ENCODE results near the gene SGPP2. TPM values are rescaled to one million over a fixed set of nuclear protein-coding genes. Genes with fewer than 3 reads are reported as not detected.

Gene SGPP2
- total and polyA plus RNA-seq, 9 donors: 0.22 to 18.5 (median 1.9) TPM; not detected in 1

DNA sequence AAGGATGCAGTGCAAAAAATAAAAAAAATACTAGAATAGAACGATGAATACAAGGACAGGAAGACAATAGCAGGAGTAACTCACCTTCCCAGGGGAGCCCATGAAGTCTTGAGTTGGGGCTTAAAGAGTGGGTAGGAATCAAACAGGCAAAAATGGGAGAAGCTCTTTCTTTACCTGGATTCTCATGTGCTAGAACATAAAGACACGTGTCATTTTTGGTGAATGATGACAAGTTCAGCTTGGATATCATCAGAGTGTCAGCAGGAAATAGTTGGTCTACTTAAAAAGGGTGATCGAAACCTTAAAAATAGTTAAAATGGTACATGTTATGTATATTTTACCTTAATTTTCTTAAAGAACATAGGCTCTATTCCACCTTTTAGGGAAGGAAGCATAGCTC is 5.7 kb downstream of the SGPP2 start:
- TF ChIP-seq, protein P1, sequence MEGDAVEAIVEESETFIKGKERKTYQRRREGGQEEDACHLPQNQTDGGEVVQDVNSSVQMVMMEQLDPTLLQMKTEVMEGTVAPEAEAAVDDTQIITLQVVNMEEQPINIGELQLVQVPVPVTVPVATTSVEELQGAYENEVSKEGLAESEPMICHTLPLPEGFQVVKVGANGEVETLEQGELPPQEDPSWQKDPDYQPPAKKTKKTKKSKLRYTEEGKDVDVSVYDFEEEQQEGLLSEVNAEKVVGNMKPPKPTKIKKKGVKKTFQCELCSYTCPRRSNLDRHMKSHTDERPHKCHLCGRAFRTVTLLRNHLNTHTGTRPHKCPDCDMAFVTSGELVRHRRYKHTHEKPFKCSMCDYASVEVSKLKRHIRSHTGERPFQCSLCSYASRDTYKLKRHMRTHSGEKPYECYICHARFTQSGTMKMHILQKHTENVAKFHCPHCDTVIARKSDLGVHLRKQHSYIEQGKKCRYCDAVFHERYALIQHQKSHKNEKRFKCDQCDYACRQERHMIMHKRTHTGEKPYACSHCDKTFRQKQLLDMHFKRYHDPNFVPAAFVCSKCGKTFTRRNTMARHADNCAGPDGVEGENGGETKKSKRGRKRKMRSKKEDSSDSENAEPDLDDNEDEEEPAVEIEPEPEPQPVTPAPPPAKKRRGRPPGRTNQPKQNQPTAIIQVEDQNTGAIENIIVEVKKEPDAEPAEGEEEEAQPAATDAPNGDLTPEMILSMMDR (IDR thresholded peaks at IDR 0.05): no peak
- TF ChIP-seq EP300 (IDR thresholded peaks at IDR 0.05): no peak
- no peak for TF ChIP-seq POLR2A (IDR thresholded peaks at IDR 0.05)
- Histone ChIP-seq H3K36me3 (no peaks in the 10 kb centered on the region), H3K9me3 (no peaks in the 10 kb centered on the region), H3K4me3 (no peak overlapping the region), H3K27ac (no peak overlapping the region), H3K27me3 (no peaks in the 10 kb centered on the region), H3K4me1 (ENCODE audit: insufficient read depth) (no peaks in the 10 kb centered on the region)
- intact Hi-C loops (cut with DNase I): no loop called here
- no peak for DNase-seq
- WGBS, 3 donors: 88 to 91% (median 90%) methylated on average over 3 of the region's 3 CpGs

DNA sequence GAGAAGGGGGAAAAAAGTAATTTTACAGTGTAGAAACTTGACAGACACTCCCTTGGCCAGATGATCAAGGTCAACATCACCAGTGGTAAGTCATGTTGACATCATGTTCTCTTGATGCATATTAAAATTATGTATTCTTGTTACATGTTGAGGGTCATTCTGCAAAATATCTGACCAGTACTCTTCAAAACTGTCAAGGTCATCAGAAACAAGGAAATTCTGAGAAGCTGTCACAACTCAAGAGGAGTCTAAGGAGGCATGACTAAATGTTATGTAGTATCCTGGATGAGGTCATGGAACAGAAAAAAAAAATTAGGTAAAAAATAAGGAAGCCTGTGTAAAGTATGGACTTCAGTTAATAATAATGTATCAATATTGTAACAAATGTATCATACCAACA is 6.3 kb downstream of the SGPP2 start:
- Histone ChIP-seq H3K27ac (no peak overlapping the region), H3K4me3 (no peak overlapping the region), H3K27me3 (no peaks in the 10 kb centered on the region), H3K36me3 (no peaks in the 10 kb centered on the region), H3K9me3 (no peaks in the 10 kb centered on the region), H3K4me1 (ENCODE audit: insufficient read depth) (no peaks in the 10 kb centered on the region)
- no peak for DNase-seq
- TF ChIP-seq EP300 (IDR thresholded peaks at IDR 0.05): no peak
- TF ChIP-seq POLR2A (IDR thresholded peaks at IDR 0.05): no peak
- TF ChIP-seq, protein P1 (IDR thresholded peaks at IDR 0.05): no peak
- intact Hi-C loops (cut with DNase I): no loop called here

- Histone ChIP-seq H3K9me3 (no peaks in the 10 kb centered on the region), H3K27ac (no peak overlapping the region), H3K36me3 (no peaks in the 10 kb centered on the region), H3K4me1 (ENCODE audit: insufficient read depth) (no peaks in the 10 kb centered on the region), H3K27me3 (no peaks in the 10 kb centered on the region), H3K4me3 (no peak overlapping the region)
- TF ChIP-seq POLR2A (IDR thresholded peaks at IDR 0.05): no peak
- no peak for TF ChIP-seq EP300 (IDR thresholded peaks at IDR 0.05)
- TF ChIP-seq, protein P1 (IDR thresholded peaks at IDR 0.05): no peak
- WGBS, 3 donors: 31 to 45% (median 40%) methylated on average over 3 of the region's 3 CpGs
- intact Hi-C loops (cut with DNase I): no loop called here
- DNase-seq: no peak
Observed at GRCh38 chr2:222431869-222432268, 7.5 kb downstream of the SGPP2 start.

DNA sequence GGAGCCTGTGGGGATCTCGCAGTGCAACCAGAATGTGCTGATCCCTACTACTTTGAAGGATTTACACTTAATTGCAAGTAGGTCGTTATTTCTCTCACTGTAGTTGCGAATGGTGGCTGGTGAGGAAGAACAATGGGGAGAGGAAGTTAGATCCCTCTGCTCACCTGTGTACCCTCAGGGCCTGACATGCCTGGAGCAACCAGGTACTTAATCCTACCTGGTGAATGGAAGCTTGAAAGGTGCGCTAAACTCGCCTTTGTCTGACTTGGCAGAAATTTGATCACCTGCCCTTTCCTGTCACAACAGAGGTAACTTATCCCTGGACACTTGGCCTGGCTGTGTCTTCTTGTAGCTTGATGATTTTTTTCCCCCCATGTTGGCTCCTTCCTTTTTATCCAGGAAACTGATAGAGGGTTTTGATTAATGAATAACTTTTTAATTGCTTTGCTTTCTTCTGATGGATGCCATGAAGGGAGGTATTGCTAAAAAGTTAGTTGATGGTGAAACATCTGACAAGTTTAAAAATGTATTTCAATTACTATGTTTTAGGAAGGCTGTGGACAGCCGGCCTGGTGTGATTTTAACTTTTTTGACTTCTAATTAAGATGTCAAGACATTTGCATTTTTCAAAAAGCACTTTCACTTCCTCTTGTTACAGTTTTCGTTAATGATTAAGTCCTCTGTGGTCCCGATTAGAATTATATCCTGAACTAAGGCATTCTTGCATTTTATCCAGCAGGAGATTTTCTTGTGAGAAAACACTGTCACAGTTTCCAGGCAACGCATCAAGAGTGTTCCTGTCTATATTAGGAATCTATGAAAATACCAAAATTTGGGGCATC is 9.2 kb downstream of the SGPP2 start:
- Histone ChIP-seq H3K4me1 (ENCODE audit: insufficient read depth) (no peaks in the 10 kb centered on the region), H3K27me3 (no peaks in the 10 kb centered on the region), H3K4me3 (no peak overlapping the region), H3K27ac (no peak overlapping the region), H3K9me3 (no peaks in the 10 kb centered on the region), H3K36me3 (no peaks in the 10 kb centered on the region)
- no peak for DNase-seq
- intact Hi-C loops (cut with DNase I): no loop called here
- WGBS, 3 donors: 63 to 77% (median 70%) methylated on average over 9 of the region's 9 CpGs
- no peak for TF ChIP-seq EP300 (IDR thresholded peaks at IDR 0.05)
- TF ChIP-seq, protein P1 (IDR thresholded peaks at IDR 0.05): no peak
- TF ChIP-seq POLR2A (IDR thresholded peaks at IDR 0.05): no peak

Data from ovary (tissue), 9 donors.